Measurements from ENCODE around the gene NKRF.

DNA sequence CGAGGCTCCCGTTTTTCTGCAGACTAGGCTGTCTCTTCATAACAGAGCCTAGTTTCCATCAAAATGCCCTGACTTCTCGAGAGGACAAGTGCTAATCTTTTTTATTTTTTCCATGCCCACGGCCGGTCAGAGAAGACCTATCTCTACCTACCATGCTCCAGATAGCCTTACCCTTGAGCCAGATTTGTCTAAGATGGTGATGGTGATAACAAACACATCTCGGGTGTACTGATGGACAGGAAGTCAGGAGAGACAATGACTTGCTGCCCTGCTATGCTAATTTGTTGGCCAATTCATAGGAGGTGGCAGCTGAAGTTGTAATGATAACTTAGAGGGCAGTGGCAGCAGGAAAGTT is 42.2 kb upstream of the NKRF start:
- no peak for TF ChIP-seq SUZ12 (IDR thresholded peaks at IDR 0.05)
- no peak for TF ChIP-seq SP1 (IDR thresholded peaks at IDR 0.05)
- TF ChIP-seq L3MBTL2 (conservative IDR thresholded peaks at IDR 0.05) = no peak
- TF ChIP-seq BHLHE40 (IDR thresholded peaks at IDR 0.05; ENCODE audit: borderline replicate concordance) = no peak
- no peak for TF ChIP-seq ELF4 (IDR thresholded peaks at IDR 0.05)
- no peak for TF ChIP-seq FOXA1 (IDR thresholded peaks at IDR 0.05)
- no peak for TF ChIP-seq TARDBP (IDR thresholded peaks at IDR 0.05)
- TF ChIP-seq, protein P1, sequence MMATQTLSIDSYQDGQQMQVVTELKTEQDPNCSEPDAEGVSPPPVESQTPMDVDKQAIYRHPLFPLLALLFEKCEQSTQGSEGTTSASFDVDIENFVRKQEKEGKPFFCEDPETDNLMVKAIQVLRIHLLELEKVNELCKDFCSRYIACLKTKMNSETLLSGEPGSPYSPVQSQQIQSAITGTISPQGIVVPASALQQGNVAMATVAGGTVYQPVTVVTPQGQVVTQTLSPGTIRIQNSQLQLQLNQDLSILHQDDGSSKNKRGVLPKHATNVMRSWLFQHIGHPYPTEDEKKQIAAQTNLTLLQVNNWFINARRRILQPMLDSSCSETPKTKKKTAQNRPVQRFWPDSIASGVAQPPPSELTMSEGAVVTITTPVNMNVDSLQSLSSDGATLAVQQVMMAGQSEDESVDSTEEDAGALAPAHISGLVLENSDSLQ (IDR thresholded peaks at IDR 0.05) = no peak
- no peak for TF ChIP-seq LEF1 (IDR thresholded peaks at IDR 0.05; ENCODE audit: borderline replicate concordance)

All from HEK293T (cell line).